ENCODE results near the gene FCRL6.

Gene FCRL6

GRCh38 chr1:159829822-159830465 is 27.8 kb downstream of the FCRL6 start:
- no peak overlapping the region for H3K4me3 ChIP-seq (ENCODE audit: control insufficient read depth, low read depth, low read length)
- DNase-seq (ENCODE audit: low read depth): peak; percentile 46
- no peak for TF ChIP-seq CTCF (IDR thresholded peaks at IDR 0.05; ENCODE audit: control insufficient read depth, insufficient read depth, low read depth, low read length, missing control alignments)

- no peak for TF ChIP-seq CTCF (IDR thresholded peaks at IDR 0.05; ENCODE audit: control insufficient read depth, insufficient read depth, low read depth, low read length, missing control alignments)
- DNase-seq (ENCODE audit: low read depth): no peak
- no peak overlapping the region for H3K4me3 ChIP-seq (ENCODE audit: control insufficient read depth, low read depth, low read length)
These were observed 28.6 kb downstream of the FCRL6 start for GRCh38 chr1:159830722-159831121.

GRCh38 chr1:159831412-159832141 is 29.4 kb downstream of the FCRL6 start:
- DNase-seq (ENCODE audit: low read depth): no peak
- TF ChIP-seq CTCF (IDR thresholded peaks at IDR 0.05; ENCODE audit: control insufficient read depth, insufficient read depth, low read depth, low read length, missing control alignments): no peak
- H3K4me3 ChIP-seq (ENCODE audit: control insufficient read depth, low read depth, low read length): no peak overlapping the region

GRCh38 chr1:159832309-159832708 is 30.1 kb downstream of the FCRL6 start:
- TF ChIP-seq CTCF (IDR thresholded peaks at IDR 0.05; ENCODE audit: control insufficient read depth, insufficient read depth, low read depth, low read length, missing control alignments): no peak
- H3K4me3 ChIP-seq (ENCODE audit: control insufficient read depth, low read depth, low read length): no peak overlapping the region
- no peak for DNase-seq (ENCODE audit: low read depth)

- DNase-seq (ENCODE audit: low read depth): no peak
- no peak overlapping the region for H3K4me3 ChIP-seq (ENCODE audit: control insufficient read depth, low read depth, low read length)
- no peak for TF ChIP-seq CTCF (IDR thresholded peaks at IDR 0.05; ENCODE audit: control insufficient read depth, insufficient read depth, low read depth, low read length, missing control alignments)
These were observed 33.2 kb downstream of the FCRL6 start for GRCh38 chr1:159835356-159835755.

GRCh38 chr1:159835862-159836525 is 33.8 kb downstream of the FCRL6 start:
- no peak for DNase-seq (ENCODE audit: low read depth)
- no peak overlapping the region for H3K4me3 ChIP-seq (ENCODE audit: control insufficient read depth, low read depth, low read length)
- TF ChIP-seq CTCF (IDR thresholded peaks at IDR 0.05; ENCODE audit: control insufficient read depth, insufficient read depth, low read depth, low read length, missing control alignments): peak; percentile 16

Data from AG09309 (cell line).